Stimulated activated CD8-positive, alpha-beta memory T cell treated with anti-CD3 and anti-CD28 coated beads, Interleukin-12 subunit alpha, Interleukin-12 subunit beta, amount 100 ng/mL, for 1 hour (primary cell): ENCODE data around the gene SPACDR.
A peak's percentile ranks its signal among the peaks of the same experiment; 100 is the strongest.

Experiments used
- DNase-seq: peaks from one replicate; pipeline ENCODE4 v3.0.0-alpha.2; 2020; ENCODE audit warnings: low read depth

Gene SPACDR

DNA sequence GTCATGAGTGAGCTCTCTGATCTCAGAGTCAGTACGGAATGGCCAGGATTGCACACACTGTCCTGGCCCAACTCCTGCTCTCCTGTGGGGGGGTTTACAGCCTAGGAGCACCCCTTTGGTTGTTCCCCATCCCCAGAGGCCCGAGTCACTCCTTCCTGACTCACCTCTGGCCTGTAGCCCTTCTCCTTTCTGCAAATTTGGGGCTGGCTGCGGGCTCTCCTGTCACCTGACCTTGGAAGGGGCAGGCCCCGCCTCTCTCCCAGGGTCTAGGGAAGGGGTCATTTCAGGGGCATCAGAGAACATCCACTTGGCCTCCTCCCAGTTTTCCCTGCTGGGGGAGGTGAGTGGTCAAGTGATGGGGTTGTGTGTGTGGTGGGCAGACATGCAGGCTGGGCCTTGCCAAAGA is 21.4 kb upstream of the SPACDR start:
- DNase-seq: no peak

DNA sequence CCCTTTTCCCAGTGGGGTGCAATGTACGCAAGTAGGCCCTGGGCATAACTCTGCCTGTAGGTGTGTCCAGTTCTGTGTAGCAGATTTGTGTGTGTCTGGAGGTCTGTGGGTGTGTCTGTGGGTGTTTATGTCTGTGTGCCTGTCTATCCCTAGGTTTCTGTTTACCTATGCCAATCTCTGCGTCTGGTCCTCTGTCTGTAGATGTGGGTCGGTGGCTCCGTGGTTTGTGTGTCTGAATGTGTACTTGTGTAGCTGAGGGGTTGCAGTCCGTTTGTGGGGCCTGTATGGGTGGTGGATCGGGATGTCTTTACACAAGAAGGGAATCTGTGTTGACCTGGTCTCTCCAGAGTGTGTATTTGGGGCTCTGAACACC is 20.6 kb upstream of the SPACDR start:
- DNase-seq: no peak

- no peak for DNase-seq
Measured at GRCh38 chr7:100483722-100484672, 19.9 kb upstream of the SPACDR start, which contains the start of gene NYAP1. Gene NYAP1, plus strand, starts transcription at chr7:100483927. Its CDS starts 1,385 bp downstream, at chr7:100485312.

DNA sequence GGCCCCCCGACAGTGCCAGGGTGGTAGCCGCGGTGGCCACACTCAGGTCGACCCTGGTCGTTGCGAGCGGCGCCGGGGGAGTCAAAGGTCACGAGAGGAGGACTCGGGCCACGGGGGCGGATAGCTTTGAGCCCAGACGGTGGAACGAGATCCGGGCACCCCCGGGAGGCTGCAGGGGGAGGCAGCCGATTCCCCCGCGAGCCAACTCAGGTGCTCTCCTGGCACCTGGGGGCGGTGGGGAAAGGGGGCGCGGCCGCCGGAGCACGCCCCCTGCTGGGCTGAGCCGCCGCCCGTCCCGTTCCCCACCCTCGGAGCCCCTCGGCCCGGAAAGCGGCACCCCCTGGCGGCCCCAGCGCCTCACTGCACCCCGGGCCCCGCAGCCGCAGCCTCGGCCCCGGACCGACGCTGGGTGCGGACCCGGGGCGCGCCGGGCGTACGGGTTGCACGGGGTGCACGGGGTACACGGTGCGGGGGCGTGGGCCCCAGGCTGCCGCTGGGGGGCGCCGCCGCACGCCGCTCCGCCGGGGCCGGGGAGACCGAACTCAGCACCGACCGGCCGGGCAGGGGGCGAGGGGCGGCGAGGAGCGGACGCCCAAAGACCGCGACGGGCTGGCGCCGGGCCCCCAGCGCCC is 19.1 kb upstream of the SPACDR start:
- DNase-seq: peak; percentile 64

DNA sequence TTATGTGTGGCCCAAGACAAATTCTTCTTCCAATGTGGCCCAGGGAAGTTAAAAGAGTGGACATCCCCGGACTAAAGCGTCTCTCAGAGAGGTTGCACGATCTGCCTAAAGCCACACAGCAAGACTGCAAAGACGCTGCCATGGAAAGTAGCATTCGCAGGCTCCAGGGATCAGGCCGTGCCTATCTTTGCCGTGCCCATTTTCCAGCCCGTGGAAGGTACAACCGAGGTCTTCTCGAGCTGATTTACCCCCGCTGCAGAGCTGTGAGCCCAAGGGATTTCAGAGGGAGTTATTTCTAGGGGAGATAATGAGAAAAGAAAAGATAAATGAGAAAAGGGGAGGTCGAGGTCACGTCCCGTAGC is 18.6 kb upstream of the SPACDR start:
- DNase-seq: no peak

GRCh38 chr7:100481466-100481865 is 17.4 kb upstream of the SPACDR start:
- no peak for DNase-seq

DNA sequence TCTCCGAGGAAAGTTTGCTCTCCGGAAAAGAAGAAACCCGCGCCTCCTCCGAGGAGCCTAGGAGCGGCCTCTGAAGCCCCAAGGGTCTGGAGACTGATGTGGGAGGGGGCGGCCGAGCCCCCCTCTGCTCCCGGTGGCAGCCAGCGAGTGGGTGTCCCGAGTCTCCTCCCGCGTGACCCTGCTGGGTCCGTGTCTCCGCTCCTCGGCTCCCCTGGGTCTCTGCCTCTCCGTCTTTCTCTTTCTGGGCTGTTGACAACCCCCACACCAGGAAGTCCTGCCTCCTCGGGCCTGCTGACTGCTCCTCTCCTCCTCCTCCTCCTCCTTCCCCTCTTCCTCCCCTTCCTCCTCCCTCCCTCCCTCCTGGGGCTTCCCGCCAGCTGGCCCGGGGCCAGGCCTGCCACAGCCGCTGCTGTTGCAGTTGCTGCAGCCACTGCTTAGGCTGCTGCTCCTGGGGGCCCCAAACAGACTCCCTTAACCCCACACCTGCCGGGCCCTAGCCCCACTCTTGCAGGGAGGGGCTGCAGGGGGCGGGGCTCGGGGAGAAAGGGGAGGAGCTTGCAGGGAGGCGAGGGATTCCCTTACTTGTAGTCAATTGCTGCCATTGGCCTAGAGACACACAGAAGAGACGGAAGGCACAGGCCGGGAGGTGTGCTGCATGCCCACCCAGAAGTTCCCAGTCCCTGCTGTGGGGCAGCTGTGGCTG is 15.0 kb upstream of the SPACDR start, which contains the start of gene TSC22D4:
Gene TSC22D4, minus strand, starts transcription at position 257 of the 703 bp plus-strand sequence. CDS start 1,176 bp downstream, outside the sequence.
- peak; percentile 81 for DNase-seq

DNA sequence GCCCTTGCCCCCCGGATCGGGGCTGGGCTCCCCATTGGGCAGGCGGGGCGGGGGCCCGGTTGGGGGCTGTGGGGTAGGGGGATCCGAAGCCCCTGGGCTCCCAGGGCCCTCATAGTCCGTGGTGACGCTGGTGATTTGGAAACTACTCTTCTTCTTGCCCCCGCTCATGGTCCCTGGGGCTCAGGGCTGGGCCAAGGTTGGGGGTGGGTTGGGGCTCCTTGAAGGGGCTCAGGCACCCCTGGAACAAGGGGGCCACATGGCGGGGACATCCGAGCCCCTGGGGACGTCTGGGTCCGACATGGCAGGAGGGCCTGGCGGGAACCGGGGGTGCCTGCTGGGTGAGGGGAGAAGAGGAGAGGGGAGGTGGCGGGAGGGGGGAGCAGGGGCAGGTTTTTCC is 13.8 kb upstream of the SPACDR start:
- no peak for DNase-seq

- DNase-seq: no peak
Measured at GRCh38 chr7:100476903-100477870, 13.1 kb upstream of the SPACDR start.

DNA sequence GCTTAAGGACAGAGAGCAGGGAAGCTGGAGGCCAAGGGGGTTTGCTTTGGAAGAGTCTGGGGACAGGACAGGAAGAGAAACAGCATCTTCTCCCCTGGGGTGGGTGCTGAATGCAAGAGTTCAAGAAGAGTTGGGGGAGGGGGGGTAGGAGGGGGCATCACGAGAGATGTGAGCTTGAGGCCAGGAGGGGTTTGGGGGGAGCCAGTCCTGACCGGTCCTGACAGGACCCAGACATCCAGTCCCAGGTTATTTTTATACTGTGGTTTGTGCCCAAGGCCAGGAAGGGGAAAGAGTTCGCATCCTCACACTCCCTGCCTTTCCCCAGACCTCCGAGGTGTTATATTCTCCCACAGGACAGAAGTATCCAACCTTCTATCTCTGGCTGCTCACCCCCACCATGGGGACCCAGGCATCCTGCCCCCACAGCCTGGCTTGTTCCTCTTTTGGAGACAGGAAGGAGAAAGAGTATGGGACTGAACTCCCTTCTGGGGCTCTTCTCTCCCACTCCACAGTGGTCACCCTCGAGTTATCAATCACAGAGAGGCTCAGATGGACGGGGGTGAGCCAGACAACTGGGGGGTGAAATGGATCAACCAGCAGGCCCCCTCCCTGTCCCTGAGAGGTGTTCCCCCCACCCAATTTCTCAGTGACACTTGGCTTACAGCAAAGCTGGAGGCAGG is 12.2 kb upstream of the SPACDR start:
- DNase-seq: no peak

DNA sequence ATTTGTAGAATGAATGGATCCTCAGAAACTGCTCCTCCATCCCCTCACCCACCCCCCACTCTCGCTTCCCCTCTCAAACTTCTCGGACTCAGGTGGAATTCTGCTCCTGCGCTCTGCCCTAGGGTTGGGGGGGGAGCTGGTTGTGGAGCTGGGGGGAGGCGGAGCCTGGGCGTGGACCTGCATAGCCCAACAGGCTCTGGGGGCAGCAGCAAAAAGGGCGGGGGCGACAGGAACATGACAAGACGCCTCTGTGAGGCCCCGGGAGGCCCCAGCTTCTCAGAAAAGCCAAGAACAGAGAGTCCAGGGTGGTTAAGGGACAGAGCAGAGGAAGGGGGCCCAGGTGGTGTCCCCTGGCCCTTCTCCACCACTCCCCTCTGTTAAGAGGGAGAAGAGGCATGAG is 11.5 kb upstream of the SPACDR start:
- no peak for DNase-seq

DNA sequence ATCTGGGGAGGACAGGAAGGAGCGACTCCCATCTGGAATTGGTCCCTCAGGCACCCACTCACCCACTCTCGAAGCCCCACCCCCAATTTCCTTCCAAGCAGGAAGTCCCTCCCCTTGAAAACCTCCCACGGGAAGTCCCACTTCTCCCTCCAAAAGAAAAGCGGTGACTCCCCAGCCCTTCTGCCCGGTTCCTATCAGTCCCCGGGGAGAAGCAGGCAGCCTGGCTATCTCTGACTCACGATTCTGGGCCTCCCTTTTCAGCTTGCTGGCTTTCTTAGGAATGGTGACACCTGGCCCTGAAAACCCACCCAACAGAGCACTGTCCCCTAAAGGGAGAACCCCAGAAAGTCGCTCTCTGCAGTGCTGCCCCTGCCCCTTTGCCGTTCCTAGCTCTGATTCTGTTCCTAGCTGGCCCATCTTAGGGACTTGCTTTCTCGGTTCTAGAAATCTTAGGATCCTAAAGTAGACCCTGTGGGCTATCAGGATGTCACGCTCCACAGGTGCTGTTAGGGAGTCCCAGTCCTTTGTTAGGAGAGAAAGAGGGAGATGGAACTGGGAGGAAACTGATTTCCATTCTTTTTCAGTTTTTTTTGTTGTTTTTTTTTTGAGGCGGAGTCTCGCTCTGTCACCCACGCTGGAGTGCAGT is 8.9 kb upstream of the SPACDR start:
- DNase-seq: no peak

GRCh38 chr7:100472121-100472851 is 8.2 kb upstream of the SPACDR start:
- no peak for DNase-seq

GRCh38 chr7:100471021-100471420 is 7.0 kb upstream of the SPACDR start:
- no peak for DNase-seq

DNA sequence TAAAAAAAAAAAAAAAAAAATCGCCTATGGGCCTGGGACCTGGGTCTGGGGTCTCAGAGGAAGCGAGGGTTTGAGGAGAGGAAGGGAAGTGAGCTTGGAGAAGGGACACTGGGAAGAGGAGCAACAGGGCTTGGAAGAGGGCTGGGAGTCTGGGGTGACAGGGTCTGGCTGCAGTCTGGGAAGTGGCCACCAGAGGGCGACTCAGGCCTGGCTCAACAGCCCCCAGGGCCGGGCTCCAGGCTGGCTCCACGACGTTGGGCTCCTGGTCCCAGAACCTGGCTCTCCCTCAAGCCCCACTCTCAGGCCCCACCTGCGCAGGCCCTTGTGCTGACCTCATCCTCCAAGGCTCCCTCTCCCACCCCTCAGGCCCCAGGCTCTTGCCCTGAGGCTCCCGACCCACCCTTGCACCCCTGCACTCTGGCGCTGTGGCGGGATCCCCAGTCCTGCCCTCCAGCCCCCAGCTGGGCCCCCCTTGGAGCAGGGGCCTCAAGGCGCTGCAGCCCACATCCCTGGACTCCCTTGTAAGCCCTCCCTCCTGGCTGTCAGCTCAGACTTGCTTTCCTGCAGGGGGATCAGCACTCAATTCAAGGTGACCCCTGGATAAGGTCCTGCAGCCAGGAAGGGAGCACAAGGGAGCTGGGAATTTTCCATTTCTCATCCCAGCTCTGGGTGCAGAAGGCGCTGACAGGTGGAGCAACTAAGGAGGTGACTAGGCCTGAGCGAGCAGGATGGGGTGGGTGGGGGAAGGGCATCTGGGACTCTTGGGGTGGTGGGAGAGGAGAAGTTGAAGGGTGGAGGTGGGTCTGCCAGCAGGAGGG is 5.4 kb upstream of the SPACDR start:
- peak; percentile 76 for DNase-seq

DNA sequence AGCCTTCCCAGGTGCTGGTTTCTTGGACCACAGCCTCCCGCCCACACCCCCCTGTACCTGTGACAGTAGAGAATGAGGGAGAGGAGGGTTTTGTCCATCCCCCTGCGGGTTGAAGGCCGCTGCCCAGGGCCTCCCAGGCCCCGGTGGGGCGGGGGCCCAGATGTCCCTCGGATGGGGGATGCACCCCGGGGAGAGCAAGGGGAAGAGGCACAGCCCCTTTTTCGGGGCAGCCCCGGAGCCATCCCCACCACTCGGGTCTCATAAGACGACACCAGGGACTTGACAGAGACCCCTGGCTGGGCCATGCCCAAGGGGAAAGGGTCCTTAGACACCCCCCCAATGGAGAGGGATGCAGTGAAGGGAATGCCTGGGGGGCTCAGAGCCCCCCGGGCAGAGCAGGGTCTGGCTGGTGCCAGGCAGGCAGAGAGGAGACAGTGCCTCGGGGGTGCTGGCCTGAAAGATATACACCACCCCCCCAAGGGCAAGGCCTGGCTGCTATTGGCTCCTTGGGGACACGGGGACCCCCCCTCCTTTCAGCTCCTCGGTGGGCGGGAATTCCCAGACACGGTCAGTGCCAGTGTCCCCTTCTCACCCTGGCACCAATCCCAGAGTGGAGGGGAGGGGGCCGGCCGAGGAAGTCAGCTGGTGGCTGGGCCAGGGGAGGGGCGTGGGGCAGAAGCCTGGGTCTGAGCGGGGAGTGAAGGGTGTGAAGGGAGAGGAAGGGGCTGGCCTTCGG is 3.7 kb upstream of the SPACDR start:
- no peak for DNase-seq

GRCh38 chr7:100466653-100467605 is 2.9 kb upstream of the SPACDR start:
- no peak for DNase-seq
